ENCODE measurements around the gene FTO.

The FTO gene

GRCh38 chr16:54193665-54194333 lies 489.8 kb downstream of the FTO start:
- DNase-seq = peak; percentile 91

GRCh38 chr16:54194334-54194743 lies 490.4 kb downstream of the FTO start:
- DNase-seq = no peak

GRCh38 chr16:54197758-54198157 lies 493.8 kb downstream of the FTO start:
- no peak for DNase-seq

GRCh38 chr16:54199487-54200160 lies 495.7 kb downstream of the FTO start:
- no peak for DNase-seq

GRCh38 chr16:54200161-54200534 lies 496.2 kb downstream of the FTO start:
- no peak for DNase-seq

GRCh38 chr16:54200720-54201119 lies 496.8 kb downstream of the FTO start:
- DNase-seq = no peak

GRCh38 chr16:54201200-54201599 lies 497.2 kb downstream of the FTO start:
- DNase-seq = no peak
